Thoracic aorta (tissue), 2 donors: Measurements from ENCODE around the gene XKR3. TPM values are rescaled to one million over a fixed set of nuclear protein-coding genes. Genes with fewer than 3 reads are reported as not detected.

Source experiments
- ATAC-seq: fragments of 150-250 bp; one replicate; pipeline ENCODE4 v1.8.0; 2017; ENCODE audit warnings: low read depth; ENCODE audit not compliant: insufficient number of reproducible peaks, low FRiP score
- DNase-seq: peaks from one replicate; pipeline ENCODE4 v3.0.0-alpha.2; 2020; ENCODE audit warnings: low spot score
- H3K27ac ChIP-seq, 2 donors: fragments of 200-600 bp; sonication (generic); 1 replicate in 1 of 2; 2 replicates in 1 of 2; pipeline ENCODE4 v1.5.1; 2016; ENCODE audit warnings: mild to moderate bottlenecking in 2 of 2, moderate library complexity in 2 of 2
- H3K27me3 ChIP-seq: fragments of 200-600 bp; sonication (generic); replicated peaks from 2 replicates; pipeline ENCODE4 v1.6.0; 2016; ENCODE audit warnings: mild to moderate bottlenecking; ENCODE audit not compliant: insufficient read depth
- H3K36me3 ChIP-seq: fragments of 200-600 bp; sonication (generic); one replicate; pipeline ENCODE4 v1.5.1; 2016
- H3K4me1 ChIP-seq, 2 donors: fragments of 200-600 bp; sonication (generic); 1 replicate in 1 of 2; 2 replicates in 1 of 2; pipeline versions ENCODE4 v1.5.1 to v1.6.0; 2016; ENCODE audit warnings: low read depth in 2 of 2, mild to moderate bottlenecking in 1 of 2; ENCODE audit not compliant: control insufficient read depth in 1 of 2
- H3K4me3 ChIP-seq: fragments of 200-600 bp; sonication (generic); 2 replicates; pipeline ENCODE4 v1.5.1; 2016; ENCODE audit warnings: mild to moderate bottlenecking
- H3K9me3 ChIP-seq: fragments of 200-600 bp; sonication (generic); 2 replicates; pipeline ENCODE4 v1.5.1; 2016
- CTCF ChIP-seq: fragments of 200-600 bp; sonication (generic); IDR thresholded peaks from one replicate; pipeline ENCODE4 v1.5.1; 2019; ENCODE audit warnings: antibody characterized with exemption
- total RNA-seq, 2 donors: library from RNA; depleted of rRNA; stranded (reverse); fragments of >200 nt; gene quantifications; one replicate each; pipeline versions ENCODE4 v1.1.0 to v1.2.3, GENCODE V29; 2016

The XKR3 gene
- total RNA-seq, 2 donors from 2014 or later: not detected

- Histone ChIP-seq H3K27me3 (no peaks in the 10 kb centered on the region), H3K4me1 (no peaks in the 10 kb centered on the region), H3K9me3 (no peaks in the 10 kb centered on the region), H3K27ac (no peak overlapping the region), H3K36me3 (no peaks in the 10 kb centered on the region), H3K4me3 (no peak overlapping the region)
- DNase-seq (no peak), ATAC-seq (no peak)
- TF ChIP-seq CTCF: no peak
These were observed 22.1 kb upstream of the XKR3 start for GRCh38 chr22:16847271-16847670.

GRCh38 chr22:16845881-16846280, 20.7 kb upstream of the XKR3 start:
- TF ChIP-seq CTCF: no peak
- no peak for DNase-seq
- no peaks in the 10 kb centered on the region for H3K27me3 ChIP-seq
- H3K4me3 ChIP-seq: no peak overlapping the region
- ATAC-seq: no peak
- H3K27ac ChIP-seq: no peak overlapping the region
- H3K9me3 ChIP-seq: no peaks in the 10 kb centered on the region
- H3K36me3 ChIP-seq: no peaks in the 10 kb centered on the region
- no peaks in the 10 kb centered on the region for H3K4me1 ChIP-seq

GRCh38 chr22:16845465-16845864, 20.3 kb upstream of the XKR3 start:
- no peak for TF ChIP-seq CTCF
- DNase-seq (no peak), ATAC-seq (no peak)
- no peak overlapping the region for H3K4me3 ChIP-seq
- H3K27ac ChIP-seq: no peak overlapping the region
- no peaks in the 10 kb centered on the region for H3K36me3 ChIP-seq
- no peaks in the 10 kb centered on the region for H3K27me3 ChIP-seq
- no peaks in the 10 kb centered on the region for H3K4me1 ChIP-seq
- no peaks in the 10 kb centered on the region for H3K9me3 ChIP-seq

- Histone ChIP-seq H3K27ac (no peak overlapping the region), H3K4me1 (no peaks in the 10 kb centered on the region), H3K9me3 (no peaks in the 10 kb centered on the region), H3K27me3 (no peaks in the 10 kb centered on the region), H3K36me3 (no peaks in the 10 kb centered on the region), H3K4me3 (no peak overlapping the region)
- ATAC-seq (no peak), DNase-seq (no peak)
- TF ChIP-seq CTCF: no peak
These were observed 19.3 kb upstream of the XKR3 start for GRCh38 chr22:16844529-16844928.

- H3K4me1 ChIP-seq: peaks cover 0 to 12% of the 10 kb centered on the region in 2 donors
- H3K4me3 ChIP-seq: no peak overlapping the region
- H3K27me3 ChIP-seq: no peaks in the 10 kb centered on the region
- ATAC-seq (no peak), DNase-seq (no peak)
- H3K27ac ChIP-seq: no peak overlapping the region
- no peaks in the 10 kb centered on the region for H3K9me3 ChIP-seq
- no peaks in the 10 kb centered on the region for H3K36me3 ChIP-seq
- no peak for TF ChIP-seq CTCF
These were observed 12.9 kb upstream of the XKR3 start for GRCh38 chr22:16838073-16838472.
